RCC 7860 (cell line): Measurements from ENCODE around the gene NKD2.

Experiments
- DNase-seq: peaks from one replicate; pipeline ENCODE4 v3.0.0-alpha.2; 2015; ENCODE audit warnings: low spot score
- FAIRE-seq: peaks from 2 replicates; lab custom pipeline; 2012; peaks lifted over from hg19 to GRCh38; lab: Jason Lieb, UNC

The NKD2 gene

DNA sequence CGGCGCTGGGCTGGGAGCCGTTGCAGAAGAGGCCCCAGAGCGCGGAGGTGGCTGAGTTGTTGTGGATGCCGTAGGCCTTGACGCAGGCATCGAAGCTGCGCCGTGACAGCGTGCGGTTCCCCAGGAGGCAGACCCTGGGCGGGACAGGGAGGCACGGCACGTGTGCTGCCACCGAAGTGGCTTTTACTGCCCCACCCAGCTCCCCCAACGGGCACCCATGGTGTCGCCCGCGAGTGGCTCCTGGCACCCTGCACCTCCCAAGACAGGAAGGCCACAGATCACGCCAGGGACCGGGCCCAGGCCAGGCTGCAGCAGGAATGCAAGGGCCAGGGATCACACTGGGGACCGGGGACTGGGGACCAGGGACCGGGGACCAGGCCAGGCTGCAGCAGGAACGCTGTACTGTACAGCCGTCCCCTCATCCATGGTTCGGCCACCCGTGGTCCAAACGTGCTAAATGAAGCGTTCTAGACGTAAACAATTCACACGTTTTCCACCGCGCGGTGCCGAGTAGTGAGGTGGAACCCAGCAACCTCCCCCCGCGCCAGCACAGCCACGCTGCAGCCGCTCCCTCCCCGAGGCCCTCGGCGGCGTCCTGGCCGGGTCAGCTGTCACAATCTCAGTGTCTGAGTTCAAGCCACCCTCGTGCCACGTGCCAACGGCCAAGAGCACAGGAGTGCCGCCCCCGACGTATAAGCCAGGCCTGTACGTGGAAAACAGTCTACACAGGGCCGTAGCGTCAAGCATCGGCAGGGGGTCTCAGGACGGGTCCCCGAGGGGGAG lies 75.4 kb downstream of the NKD2 start:
- FAIRE-seq (no peak), DNase-seq (no peak)

DNA sequence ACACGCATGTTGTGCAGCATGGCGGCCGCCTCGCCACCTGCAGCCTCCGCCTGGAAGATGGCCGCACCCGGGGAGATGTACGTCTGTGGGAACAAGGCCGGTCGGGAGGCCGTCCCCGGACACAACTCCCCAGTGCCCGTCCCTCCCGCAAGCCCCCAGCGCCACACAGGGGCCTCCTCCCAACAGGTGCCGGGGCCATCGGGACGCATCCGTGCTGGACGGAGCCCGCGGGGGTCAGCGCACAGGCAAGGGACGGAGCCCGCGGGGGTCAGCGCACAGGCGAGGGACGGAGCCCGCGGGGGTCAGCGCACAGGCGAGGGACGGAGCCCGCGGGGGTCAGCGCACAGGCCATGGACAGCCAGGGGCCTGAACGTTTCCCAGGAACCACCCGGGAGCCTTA lies 76.8 kb downstream of the NKD2 start:
- no peak for FAIRE-seq

DNA sequence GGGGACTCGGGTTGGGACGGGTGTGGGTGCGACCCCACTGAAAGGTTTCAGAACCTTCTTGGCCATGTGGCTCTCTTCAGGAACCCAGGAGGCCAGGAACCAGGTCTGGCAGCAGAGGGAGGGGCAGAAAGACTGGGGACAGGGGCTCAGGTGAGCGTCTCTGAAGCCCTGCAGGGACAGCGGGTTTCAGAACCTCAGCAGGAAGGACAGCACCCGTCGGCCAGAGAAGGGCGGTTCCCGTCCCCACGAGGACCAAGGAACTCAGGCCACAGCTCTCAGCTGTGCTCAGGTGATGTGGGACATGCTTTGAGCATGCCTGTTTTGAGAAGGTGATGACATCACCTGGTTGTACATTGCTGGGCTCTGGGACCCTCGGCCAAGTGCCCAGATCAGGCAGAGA lies 77.5 kb downstream of the NKD2 start:
- FAIRE-seq (no peak), DNase-seq (no peak)

More for the DNA sequence above, 76.8 kb downstream of the NKD2 start:
- no peak for DNase-seq

DNA sequence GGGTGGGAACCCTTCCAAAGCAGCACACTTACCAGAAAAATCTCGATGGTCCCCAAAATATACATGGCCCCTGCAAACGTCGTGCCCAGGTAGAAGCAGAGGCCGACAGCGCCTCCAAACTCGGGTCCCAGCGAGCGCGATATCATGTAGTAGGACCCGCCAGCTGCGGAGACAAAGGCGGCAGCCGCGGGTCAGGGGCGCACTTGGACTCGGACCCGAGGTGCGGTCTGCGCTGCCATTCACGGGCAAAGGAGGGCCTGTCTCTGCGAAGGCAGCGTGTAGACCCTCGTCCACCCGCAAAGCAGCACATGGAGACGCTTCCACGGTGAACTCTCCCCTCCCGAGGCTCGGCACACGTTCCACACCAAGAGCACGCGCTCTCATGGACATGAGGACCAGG lies 78.3 kb downstream of the NKD2 start:
- DNase-seq (no peak), FAIRE-seq (no peak)

DNA sequence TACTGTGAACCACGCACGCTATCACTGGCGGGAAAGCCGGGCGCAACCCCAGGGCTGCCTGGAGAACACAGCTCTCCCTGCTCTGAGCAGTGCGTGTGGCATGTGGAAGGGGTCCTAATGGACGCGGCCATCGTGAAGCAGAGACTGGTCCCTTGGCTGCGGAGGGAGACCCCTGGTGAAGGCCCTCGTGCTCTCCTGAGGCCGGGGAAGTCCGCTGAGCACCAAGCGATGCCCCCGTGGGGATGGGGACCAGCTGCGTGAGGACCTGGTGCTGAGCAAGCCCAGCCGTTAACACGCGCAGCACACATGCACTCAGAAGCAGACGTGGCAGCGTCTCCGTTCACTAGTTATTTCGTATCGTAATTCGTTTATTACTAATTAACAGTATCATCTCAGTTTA lies 78.8 kb downstream of the NKD2 start:
- FAIRE-seq (no peak), DNase-seq (no peak)

DNA sequence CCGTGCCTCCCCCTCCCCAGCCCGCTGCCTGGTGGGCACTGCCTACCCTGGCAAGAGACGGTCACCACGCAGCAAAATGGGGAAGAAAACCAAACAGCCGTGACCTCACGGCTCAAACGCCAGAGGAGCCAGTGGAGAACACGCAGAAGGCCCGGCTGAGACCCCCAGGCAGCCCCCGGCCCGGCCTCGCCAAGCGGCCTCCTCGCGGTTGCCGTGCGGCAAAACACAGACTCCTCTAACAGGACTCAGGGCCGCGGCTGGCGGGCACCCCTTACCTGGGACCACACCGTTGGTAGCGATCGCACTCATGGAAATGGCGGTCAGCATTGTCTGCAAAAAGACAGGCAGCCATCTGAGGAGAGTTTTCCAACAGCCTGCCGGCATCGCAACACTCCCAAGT lies 79.4 kb downstream of the NKD2 start:
- DNase-seq (no peak), FAIRE-seq (no peak)
